Stomach (tissue), 4 donors: Measurements from ENCODE around the gene IGF1R.

Experiments used
- POLR2A ChIP-seq, 4 donors: fragments of 450-650 bp; IDR thresholded peaks; one replicate each; pipeline ENCODE4 v1.6.1; 2016; ENCODE audit warnings: antibody characterized with exemption in 4 of 4, control low read depth in 2 of 4, mild to moderate bottlenecking in 1 of 4, moderate library complexity in 1 of 4
- POLR2AphosphoS5 ChIP-seq, 3 donors: sonication (generic); formaldehyde crosslinking; IDR thresholded peaks; one replicate each; pipeline ENCODE4 v1.6.1; 2016; ENCODE audit warnings: antibody characterized with exemption in 3 of 3
- TF ChIP-seq, protein P1 (sequence below), 7 experiments: fragments of 450-650 bp in 4 of 7; fragments of 200-600 bp in 3 of 7; sonication (generic) in 3 of 7; IDR thresholded peaks; one replicate each; pipeline ENCODE4 v1.5.1; 2016 to 2019; ENCODE audit warnings: antibody characterized with exemption in 7 of 7, control low read depth in 2 of 7, mild to moderate bottlenecking in 1 of 7

DNA sequence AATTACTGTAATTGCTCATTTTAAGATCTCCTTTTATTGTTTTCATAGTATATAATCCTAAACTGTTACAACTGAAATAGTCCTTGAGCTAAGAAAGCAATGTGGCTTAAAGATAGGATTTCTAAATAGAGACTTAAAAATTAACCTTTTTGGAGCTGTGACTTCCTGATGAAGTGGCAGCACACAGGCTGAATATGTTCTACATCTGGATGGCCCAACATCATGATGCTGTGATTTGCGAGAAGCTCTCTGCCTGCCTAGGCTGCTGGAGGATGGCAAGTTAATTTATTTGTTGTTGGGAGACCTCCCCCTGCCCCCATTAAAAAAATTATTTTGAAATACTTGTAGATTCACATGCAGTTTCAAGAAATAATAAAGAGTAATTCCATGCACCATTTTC, 134.5 kb downstream of the IGF1R start:
- TF ChIP-seq, protein P1, sequence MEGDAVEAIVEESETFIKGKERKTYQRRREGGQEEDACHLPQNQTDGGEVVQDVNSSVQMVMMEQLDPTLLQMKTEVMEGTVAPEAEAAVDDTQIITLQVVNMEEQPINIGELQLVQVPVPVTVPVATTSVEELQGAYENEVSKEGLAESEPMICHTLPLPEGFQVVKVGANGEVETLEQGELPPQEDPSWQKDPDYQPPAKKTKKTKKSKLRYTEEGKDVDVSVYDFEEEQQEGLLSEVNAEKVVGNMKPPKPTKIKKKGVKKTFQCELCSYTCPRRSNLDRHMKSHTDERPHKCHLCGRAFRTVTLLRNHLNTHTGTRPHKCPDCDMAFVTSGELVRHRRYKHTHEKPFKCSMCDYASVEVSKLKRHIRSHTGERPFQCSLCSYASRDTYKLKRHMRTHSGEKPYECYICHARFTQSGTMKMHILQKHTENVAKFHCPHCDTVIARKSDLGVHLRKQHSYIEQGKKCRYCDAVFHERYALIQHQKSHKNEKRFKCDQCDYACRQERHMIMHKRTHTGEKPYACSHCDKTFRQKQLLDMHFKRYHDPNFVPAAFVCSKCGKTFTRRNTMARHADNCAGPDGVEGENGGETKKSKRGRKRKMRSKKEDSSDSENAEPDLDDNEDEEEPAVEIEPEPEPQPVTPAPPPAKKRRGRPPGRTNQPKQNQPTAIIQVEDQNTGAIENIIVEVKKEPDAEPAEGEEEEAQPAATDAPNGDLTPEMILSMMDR (IDR thresholded peaks at IDR 0.05): no peak
- no peak for TF ChIP-seq POLR2A (IDR thresholded peaks at IDR 0.05)
- no peak for TF ChIP-seq POLR2AphosphoS5 (IDR thresholded peaks at IDR 0.05)
